HG02588 (cell line): ENCODE results near the gene PFKFB4.
"Not testable (repeated sequence)": the region's sequence is repeated elsewhere in the genome, so short reads cannot be mapped to it uniquely, and the experiment has no call there.

Source experiments
- ATAC-seq: cut with Tn5 transposase; IDR thresholded peaks from one replicate; pipeline ENCODE4 v1.9.1; 2021; ENCODE audit warnings: mild to moderate bottlenecking, moderate library complexity; ENCODE audit not compliant: unreplicated experiment

The PFKFB4 gene

GRCh38 chr3:48502728-48503168 is 53.9 kb downstream of the PFKFB4 start:
- no peak for ATAC-seq

DNA sequence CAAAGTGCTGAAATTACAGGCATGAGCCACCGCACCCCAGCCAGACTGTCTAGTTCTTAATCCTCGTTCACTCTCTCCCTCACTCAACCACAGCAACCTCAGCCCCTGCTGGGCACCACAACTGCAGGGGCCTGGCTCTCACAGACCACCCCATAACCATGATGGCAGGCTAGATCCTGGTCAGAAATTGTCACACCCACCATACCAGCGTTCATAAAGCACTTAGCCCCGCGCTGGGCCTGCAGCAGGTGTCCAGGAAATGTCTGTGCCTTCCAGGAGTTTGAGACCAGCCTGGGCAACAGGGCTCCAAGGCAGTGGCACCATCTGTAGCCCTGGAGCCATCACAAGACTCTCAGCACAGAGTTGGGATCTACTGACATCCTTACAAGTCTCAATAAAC is 54.5 kb downstream of the PFKFB4 start:
- ATAC-seq = no peak

- no peak for ATAC-seq
These were observed 55.4 kb downstream of the PFKFB4 start for GRCh38 chr3:48501196-48501595.

GRCh38 chr3:48500656-48501055 is 55.9 kb downstream of the PFKFB4 start:
- no peak for ATAC-seq

DNA sequence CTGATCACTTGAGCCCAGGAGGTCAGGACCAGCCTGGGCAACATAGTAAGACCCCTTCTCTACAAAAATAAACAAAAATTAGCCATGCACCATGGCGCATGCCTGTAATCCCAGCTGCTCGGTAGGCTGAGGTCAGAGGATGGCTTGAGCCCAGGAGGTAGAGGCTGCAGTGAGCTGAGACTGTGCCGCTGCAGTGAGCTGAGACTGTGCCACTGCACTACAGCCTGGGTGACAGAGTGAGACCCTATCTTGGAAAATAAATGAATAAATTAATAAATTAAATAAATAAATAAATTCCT is 63.5 kb downstream of the PFKFB4 start:
- no peak for ATAC-seq

- no peak for ATAC-seq
These were observed 64.0 kb downstream of the PFKFB4 start for GRCh38 chr3:48492461-48493202.

- no peak for ATAC-seq
These were observed 69.7 kb downstream of the PFKFB4 start for GRCh38 chr3:48486952-48487351.

- ATAC-seq = not testable (repeated sequence)
These were observed 73.8 kb downstream of the PFKFB4 start for GRCh38 chr3:48482822-48483221.

- ATAC-seq = not testable (repeated sequence)
These were observed 75.7 kb downstream of the PFKFB4 start for GRCh38 chr3:48480891-48481290.

DNA sequence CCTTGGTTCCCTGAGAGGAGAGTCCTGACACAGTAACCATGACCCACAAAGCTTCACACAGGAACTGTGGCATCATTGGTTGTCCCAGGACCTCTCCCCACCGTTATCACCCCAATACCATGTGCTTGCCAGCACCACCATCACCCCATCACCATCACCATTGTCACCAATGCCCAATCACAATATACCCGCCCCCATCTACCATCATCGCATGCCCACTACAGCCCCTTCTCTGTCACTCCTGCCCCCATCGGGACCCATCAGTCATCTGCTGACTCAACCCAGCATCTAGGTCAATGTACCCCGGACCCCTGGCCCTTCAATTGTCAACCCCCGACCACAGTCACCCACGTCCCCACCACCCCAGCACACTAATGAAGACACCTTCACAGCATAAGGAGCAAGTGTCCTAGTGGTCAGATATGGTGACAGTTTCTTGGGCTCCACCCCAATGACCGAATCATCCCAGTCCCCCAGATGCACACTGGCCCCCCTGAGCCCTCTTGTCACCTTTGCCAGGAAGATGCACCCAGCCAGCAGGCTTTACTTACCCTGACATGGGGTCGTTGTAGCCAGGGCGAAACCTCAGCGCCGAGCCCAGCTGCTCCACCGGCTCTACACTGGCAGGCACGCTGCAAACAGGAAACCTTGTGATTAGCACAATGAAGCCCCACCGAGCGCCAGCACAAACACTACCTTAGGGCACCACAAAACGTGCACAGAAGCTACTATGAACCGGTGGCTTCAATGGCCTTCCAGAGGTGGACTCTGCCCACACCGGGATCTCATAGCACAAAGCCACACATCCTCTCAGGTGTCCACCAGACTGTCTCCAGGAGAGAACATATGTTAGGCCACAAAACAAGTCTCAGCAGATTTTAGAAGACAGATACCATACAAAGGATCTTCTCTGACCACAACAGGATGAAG is 77.7 kb downstream of the PFKFB4 start:
- ATAC-seq = no peak

- no peak for ATAC-seq
These were observed 78.6 kb downstream of the PFKFB4 start for GRCh38 chr3:48477959-48478520.

DNA sequence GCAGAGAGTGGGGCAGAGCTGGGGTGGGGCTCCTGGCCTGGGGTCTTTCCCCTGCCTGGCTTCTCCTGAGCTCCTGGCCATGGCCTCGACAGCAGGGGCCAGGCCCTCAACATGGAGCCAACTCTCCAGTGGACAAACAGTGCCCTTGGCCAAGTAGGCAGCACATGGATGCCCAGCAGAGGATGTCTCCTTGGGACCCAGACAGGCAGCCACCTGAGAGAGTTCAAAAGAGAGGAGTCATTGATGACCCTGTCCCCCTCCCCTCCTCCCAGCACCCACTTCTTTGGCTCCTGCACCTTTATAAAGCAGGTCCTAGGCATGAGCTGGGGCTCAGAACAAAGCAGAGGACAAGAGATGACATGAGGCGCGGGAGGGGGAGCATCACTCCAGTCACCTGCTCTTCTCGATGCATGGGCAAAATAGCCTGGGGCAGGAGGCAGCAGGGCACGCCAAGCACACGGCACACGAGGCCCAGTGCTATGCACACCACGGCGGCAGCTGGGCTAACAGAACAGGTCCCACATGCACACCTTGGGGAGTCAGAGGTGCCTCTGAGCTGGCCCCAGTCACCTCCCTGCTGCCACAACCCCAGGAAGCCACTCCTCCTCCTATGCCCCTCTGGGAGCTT is 80.1 kb downstream of the PFKFB4 start:
- no peak for ATAC-seq

GRCh38 chr3:48475188-48475587 is 81.4 kb downstream of the PFKFB4 start:
- ATAC-seq = no peak

DNA sequence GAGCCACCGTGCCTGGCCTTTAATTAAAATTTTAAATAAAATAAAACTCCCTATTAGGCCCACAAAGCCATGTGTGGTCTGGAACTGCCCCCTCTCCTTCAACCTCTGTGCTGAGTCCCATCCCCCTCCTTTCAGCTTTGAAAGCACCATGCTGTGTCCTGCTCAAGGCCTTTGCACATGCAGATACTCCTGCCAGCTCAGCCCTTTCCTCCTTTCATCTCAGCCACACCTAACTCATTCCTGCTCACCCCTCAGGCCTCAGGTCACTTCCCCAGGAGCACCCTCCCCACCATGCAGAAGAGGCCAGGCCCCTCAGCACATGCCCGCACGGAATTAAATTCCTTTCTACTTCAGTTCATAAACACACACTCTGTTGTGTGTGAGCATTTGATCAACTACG is 82.0 kb downstream of the PFKFB4 start:
- no peak for ATAC-seq

- not testable (repeated sequence) for ATAC-seq
These were observed 82.6 kb downstream of the PFKFB4 start for GRCh38 chr3:48474031-48474430.

DNA sequence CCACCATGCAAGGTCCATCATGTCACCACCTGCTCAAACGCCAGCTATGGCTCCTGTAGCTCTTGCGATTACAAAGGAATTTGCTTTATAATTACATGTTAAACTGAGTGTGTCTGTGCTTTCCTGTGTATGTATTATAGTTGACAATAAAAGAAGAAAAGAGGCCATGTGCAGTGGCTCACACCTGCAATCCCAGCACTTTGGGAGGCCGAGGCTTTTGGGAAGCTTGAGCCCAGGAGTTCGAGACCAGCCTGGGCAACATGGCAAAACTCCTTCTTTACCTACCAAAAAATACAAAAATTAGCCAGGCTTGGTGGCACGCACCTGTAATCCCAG is 83.0 kb downstream of the PFKFB4 start:
- ATAC-seq = no peak

- ATAC-seq = peak; percentile 84
These were observed 83.5 kb downstream of the PFKFB4 start for GRCh38 chr3:48472923-48473616.

DNA sequence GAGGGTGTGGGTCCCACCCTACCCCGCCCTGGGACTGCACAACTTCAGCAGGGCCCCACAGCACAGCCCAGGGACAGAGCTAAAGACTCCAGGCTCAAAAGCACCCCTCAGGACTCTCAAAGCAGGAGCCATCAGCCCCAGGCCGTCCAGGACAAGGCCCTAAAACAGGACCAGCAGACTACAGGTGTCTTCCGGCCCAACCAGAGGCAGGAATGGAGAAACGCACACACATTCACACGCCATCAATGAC is 84.0 kb downstream of the PFKFB4 start:
- no peak for ATAC-seq

DNA sequence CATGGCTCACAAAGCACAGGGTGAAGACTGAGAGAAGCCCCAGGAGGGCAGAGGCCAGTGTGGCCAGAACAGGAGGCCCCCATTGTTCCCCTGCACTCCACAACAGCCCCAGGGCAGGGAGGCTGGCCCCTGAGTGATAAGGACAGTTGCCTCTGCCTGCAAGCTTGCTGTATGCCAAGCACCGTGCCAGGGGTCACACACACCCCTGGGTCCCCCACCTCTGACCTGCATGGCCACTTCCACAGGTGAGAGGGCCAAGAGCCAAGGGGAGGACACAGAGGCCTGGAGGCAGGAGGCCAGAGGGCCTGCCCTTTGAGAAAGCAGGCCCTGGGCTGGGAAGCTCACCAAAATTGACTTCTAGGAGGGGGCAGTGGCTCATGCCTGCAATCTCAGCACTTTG is 86.3 kb downstream of the PFKFB4 start:
- ATAC-seq = no peak

GRCh38 chr3:48469046-48469915 is 87.3 kb downstream of the PFKFB4 start:
- ATAC-seq = no peak
